Loucy (cell line): ENCODE measurements around the gene SNRPA1.

Source experiments
- CTCF ChIP-seq: fragments of 200-600 bp; sonication (generic); conservative IDR thresholded peaks from 2 replicates; pipeline ENCODE4 v1.5.1; 2014; ENCODE audit warnings: mild to moderate bottlenecking, antibody characterized with exemption, low read length
- EZH2phosphoT487 ChIP-seq: fragments of 200-600 bp; IDR thresholded peaks from 2 replicates; pipeline ENCODE4 v1.6.1; 2018; ENCODE audit warnings: antibody characterized with exemption, mild to moderate bottlenecking, moderate library complexity, borderline replicate concordance

- no peak for TF ChIP-seq CTCF
- no peak for TF ChIP-seq EZH2phosphoT487
These were observed 8.4 kb upstream of the SNRPA1 start for GRCh38 chr15:101303408-101303807.
